NCI-H1436 (cell line): ENCODE data around the gene MED27.

Experiments
- DNase-seq: peaks from one replicate; lab custom pipeline; 2025; lab: John Stamatoyannopoulos, UW

The MED27 gene

DNA sequence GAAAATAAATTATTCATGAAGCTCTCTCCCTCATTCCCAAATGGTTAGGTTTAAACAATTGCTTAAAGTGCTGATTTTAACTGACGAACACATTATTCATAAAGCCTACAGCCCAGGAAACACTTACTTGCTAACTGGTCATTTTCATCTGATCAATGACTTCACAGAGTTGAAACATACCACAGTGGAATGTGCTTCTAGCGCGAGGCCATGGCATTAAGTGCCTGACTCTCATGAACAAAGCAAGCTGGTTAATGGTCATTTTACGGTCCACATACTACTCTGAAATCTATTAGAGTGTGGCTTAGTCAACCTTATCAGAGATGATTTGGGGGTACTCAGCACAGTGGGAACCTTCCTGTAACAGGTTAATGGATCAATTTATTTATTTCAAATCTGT lies 114.6 kb downstream of the MED27 start:
- DNase-seq: no peak

GRCh38 chr9:131963072-131964030 lies 116.3 kb downstream of the MED27 start:
- no peak for DNase-seq

- no peak for DNase-seq
Observed at GRCh38 chr9:131961496-131961880, 118.2 kb downstream of the MED27 start.

DNA sequence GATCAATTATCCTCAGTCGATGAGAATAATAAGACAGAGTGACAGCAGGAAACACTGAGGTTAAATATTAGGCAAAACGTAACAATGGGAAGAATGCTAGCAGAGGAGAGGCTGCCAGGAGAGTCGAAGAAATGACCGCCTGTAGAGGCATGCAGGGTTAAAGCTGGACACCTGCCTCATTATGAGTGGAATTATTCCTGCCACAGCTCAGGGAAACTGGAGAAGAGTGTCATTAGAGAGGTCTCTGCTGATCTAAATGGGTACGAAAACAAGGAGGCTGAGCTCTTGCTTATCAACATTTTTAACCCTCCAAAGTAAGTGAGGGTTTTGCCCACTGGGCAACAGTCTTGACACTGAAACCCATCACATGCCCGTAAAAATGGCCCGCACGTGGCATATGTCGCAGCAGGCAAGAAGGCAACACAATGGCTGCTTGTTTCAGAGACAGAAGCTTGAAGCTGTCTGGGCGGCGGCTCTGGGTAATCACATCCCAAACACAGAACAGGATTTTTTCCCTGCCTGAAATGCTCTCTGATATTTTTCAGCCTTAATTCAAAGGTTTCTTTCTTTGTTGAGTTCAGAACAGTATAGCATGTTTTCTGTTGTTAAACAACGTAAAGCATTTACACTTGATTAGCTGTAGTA lies 118.7 kb downstream of the MED27 start:
- no peak for DNase-seq

GRCh38 chr9:131960311-131960710 lies 119.4 kb downstream of the MED27 start:
- no peak for DNase-seq

GRCh38 chr9:131959887-131960286 lies 119.8 kb downstream of the MED27 start:
- no peak for DNase-seq

DNA sequence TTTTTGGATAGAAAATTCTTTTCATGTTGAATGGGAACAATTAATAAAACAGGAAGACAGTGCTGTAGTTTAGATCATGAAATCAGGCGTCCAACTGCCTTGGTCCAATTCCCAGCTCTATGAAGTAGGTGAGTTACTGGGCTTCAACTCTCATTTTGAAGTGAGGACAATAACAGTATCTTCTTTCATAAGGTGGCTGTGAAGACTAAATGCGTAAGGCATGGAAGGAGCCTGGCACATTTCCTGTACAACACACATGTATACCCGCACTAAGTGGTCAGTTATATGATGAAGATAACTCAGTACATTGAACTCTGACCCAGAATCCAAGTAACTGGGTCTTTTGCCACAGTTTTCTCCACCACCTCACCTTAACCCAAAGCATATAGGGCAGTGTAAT lies 120.6 kb downstream of the MED27 start:
- no peak for DNase-seq

- no peak for DNase-seq
Observed at GRCh38 chr9:131954299-131954698, 125.4 kb downstream of the MED27 start.

DNA sequence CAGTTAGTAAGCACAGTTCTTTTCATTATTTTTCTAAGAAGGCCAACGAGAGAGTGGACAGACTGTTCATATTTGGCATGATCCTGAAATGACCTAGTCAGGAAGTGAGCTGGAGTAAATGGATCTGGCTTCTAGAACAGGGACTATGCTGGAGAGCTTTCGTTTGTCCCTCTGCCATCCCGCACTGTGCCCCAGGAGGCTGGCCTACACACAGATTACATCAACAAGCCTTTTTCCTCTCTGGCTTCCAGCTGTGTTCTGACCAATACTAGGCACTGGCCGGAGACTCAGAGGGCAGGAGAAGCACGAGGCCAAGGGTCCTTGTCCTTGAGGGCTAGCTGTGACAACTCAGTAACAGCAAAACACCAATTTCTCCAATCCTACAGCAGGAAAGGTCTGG lies 127.8 kb downstream of the MED27 start:
- no peak for DNase-seq

GRCh38 chr9:131951155-131951554 lies 128.5 kb downstream of the MED27 start:
- no peak for DNase-seq

- no peak for DNase-seq
Observed at GRCh38 chr9:131950487-131950886, 129.2 kb downstream of the MED27 start.

- no peak for DNase-seq
Observed at GRCh38 chr9:131946180-131946579, 133.5 kb downstream of the MED27 start.

DNA sequence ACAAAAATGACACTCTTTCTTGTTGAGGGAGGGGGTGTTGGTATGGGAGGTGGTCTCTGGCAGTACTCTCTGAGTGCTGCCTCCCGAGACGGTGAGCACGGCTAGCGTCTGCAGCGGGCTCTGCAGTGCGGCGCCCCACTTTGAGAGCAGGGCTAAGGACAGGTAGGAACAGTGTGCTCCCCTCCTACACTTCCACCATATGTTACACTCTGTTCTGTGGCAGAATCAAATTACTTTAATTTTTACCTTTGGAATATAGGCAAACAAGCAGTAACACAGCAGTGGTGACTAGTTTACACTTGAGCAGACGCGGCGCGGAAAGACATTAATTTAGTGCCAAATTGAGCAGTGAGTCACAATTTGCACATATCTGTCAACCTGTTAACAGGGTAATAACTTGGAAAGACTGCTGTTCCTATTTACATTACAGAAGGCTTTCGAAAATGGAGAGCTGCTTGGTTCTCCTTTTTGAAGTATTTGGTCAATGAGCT lies 136.3 kb downstream of the MED27 start:
- DNase-seq: peak; percentile 33

DNA sequence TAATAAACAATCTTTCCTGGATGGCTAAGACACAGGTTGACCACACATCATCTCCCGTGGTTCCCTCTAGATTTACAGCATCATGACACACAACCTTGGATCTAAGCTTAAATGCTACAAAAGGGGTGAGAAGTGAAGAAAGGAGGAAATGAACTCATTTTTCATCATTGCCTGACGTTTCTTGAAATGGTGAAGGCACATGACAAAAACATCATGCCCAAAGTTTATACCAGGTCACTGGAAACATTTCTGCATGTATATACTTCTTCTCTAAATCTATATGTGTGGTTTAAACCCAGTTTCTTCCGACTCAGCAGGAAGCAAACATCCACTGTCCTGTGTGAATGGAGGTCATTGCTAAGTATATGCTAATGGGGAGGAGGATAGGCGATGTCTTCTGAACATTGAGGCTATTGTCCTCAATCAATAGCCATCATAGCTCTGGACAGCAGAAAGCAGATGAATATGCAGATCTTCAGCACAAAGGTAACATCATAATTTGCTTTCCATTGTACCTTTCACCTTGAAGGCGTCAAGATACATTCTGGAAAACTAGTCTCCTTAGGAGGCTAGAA lies 137.4 kb downstream of the MED27 start:
- DNase-seq: no peak

DNA sequence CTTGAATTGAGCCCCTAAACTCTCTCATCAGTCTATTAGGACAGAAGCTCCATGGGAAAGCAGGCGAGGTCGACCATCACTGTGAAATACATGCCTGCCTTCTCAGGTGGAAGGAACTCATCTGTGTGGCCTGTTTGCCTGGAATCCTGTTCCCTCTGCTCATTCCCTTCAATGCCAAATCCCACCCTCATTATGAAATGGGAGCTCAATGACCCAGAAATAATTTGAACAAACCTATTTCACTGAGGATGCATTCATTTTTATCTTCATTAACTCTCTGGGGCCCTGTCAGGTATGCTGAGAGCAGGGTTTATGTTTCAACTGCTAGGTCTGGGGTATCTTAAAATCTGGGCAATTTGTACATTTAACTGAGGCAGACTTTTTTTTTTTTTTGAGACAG lies 142.2 kb downstream of the MED27 start:
- DNase-seq: no peak

DNA sequence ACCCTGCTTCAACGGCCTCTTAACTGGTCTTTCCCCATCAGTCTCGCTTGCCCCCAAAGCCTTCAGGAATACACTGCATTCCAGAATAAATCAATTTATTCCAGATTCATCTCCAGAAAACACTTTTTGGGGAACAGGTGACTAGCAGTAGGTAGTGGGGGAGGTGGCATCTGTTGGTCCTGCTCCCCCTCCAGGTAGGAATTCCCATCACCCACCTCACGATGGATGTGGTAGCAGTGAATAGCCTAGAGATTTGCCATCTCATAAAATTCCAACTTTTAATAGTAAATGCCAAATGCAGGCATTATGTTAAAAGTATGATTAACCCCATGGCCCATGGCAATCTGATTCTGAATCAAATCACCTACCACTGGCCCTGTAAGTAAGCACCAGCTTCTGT lies 142.7 kb downstream of the MED27 start:
- no peak for DNase-seq

- DNase-seq: no peak
Observed at GRCh38 chr9:131934673-131935072, 145.0 kb downstream of the MED27 start.

- no peak for DNase-seq
Observed at GRCh38 chr9:131927091-131927490, 152.6 kb downstream of the MED27 start.

DNA sequence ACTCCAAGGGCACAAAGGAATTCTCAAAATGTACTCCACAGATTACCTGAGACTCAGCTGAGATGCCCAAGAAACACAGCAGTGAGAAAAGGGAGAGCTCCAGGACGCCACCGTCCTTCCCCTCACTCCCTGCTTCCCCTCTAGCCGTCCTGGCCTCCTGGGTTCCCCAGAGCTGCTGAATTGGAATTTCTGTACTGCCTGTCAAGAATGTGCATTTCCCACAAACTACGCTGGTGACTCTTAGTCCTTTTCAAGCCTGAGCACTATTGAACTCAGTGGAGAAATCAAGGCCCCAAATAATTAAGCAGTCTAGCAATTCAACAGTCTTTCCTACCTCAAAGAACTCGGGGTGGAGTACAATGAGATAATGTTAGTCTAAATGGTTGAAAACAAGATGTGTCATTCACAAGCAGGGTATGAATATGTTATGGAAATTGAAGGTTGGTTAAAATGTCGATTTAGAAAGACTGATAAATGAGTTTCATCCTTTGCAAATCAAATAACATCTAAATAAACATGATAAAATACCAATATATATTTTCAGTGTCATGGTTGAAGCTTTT lies 153.2 kb downstream of the MED27 start:
- DNase-seq: no peak

DNA sequence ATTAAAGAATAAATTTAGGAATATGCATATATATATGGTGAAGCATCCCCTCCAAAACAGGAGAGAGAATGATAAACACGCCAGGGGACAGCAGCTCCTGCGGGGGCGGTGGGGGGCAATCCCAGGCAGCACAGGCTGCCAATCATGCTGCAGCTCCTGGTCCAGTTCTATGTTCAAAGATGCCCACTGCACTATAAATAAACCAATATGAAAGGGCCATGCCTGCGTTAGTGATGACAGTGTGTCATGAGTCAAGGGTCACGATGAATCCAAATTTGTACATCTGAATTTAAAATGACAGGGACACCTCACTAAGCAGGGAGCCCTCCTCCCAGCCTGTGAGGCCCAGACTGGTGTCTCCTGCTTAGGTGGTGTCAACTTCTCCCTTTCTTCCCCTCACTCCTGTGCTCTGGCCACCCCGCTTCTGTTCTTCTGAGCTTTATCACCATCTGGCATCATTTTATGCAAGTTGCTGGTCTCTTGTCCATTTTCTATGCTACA lies 153.9 kb downstream of the MED27 start:
- no peak for DNase-seq

GRCh38 chr9:131923766-131924165 lies 155.9 kb downstream of the MED27 start:
- DNase-seq: no peak

GRCh38 chr9:131923132-131923671 lies 156.5 kb downstream of the MED27 start:
- DNase-seq: no peak
